GM18511 (cell line): Measurements from ENCODE around the gene FAM228B.
"Not testable (repeated sequence)": the region's sequence is repeated elsewhere in the genome, so short reads cannot be mapped to it uniquely, and the experiment has no call there.

Experiments used
- ATAC-seq: cut with Tn5 transposase; IDR thresholded peaks from one replicate; pipeline ENCODE4 v1.9.1; 2021; ENCODE audit warnings: mild to moderate bottlenecking, moderate library complexity; ENCODE audit not compliant: unreplicated experiment

Gene FAM228B

DNA sequence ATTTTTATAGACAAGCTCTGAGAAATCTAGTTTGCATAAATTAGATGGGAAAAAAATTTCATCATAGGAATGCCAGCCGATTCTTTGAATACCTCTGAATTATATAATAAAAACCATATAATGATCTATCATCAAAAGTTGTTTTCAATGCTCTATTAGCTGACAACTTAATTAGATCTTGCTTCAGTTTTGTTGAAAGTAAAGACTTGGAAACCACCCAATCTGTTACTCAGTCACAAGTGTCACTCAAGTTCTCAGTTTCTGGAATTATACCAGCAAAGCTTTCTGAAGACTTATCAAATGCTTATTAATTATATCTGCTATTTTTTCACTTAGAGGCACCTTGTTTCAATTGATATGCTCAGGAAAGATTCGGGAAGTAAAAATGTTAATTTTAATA, 21.3 kb upstream of the FAM228B start:
- no peak for ATAC-seq

DNA sequence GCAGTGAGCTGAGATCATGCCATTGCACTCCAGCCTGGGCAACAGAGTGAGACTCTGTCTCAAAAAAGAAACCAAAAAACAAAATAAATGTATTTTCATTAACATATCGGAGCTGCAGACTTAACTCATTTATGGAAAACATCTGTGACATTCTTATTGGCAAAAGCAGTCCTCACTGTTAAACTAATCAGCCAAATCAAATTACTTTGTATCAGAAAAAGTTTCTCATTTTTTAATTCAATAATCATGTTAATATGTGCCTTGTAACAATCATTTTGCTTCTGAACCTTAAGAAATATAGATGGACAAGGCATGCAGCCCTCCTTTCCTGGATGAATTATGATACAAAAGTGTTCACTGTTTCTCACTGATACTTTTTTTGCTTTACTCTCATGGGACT, 20.6 kb upstream of the FAM228B start:
- ATAC-seq, result no peak

DNA sequence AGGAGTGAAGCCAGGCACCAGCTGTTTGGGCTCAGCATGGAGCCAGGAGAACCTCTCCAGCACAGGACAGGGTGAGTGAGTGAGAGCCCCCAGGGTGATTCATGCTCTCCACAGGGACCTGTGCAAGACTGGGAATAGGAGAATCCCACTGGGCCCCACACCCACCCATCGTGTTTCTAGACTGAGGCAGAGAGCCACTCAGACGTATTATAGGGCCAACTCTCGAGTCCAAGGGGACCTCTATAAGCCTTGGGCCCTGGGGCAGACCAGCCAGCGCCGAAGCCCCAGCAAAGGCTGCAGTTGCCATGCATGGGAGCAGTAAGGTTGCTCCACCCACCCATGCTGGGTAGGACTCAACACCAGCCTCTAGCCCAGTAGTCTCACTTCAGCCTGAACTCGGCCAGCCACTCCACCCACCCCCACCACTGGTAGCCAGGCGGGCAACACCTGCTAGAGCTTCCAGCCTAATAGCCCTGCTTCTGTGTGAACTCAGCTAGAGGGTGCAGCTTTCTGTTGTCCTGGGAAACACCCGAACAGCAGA, 19.1 kb upstream of the FAM228B start:
- ATAC-seq, result no peak

DNA sequence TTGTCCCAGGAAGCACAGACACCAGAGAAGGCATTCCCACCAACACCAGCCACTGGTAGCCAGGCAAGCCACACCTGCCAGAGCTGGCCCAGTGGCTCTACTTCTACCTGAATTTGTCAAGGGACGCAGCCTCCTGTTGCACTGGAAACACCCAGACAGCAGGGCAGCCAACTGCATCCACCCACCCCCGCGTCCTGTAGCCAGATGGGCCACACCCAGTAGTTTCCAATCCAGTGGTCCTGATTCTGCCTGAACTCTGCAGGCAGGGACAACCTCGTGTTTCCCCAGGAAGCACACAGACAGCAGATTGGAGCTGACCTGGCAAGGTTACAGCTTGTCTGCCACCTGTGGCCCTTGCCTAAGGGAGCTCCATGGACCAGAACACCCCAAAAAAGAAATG, 18.4 kb upstream of the FAM228B start:
- ATAC-seq, result no peak

DNA sequence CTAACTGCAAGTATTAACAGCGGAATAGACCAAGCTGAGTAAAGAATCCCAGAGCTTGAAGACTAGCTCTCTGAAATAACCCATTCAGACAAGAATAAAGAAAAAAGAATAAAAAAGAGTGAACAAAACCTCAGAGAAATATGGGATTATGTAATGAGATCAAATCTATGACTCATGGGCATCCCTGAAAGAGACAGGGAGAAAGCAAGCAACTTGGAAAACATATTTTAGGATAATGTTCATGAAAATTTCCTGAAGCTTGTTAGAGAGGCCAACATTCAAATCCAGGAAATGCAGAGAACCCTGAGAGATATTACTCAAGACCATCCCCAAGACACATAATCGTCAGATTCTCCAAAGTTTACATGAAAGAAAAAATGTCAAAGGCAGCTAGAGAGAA, 17.5 kb upstream of the FAM228B start:
- ATAC-seq, result no peak

DNA sequence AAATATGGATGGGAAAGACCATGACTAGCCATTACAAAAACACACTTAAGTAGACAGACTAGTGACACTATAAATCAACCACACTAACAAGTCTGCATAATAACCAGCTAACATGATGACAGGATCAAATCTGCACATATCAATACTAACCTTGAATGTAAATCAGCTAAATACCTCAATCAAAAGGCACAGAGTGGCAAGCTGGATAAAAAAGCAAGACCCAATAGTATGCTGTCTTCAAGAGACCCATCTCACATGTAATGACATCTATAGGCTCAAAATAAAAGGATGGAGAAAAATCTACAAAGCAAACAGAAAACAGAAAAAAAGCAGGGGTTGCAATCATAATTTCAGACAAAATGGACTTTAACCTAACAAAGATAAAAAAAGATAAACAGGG, 16.5 kb upstream of the FAM228B start:
- ATAC-seq, result no peak

DNA sequence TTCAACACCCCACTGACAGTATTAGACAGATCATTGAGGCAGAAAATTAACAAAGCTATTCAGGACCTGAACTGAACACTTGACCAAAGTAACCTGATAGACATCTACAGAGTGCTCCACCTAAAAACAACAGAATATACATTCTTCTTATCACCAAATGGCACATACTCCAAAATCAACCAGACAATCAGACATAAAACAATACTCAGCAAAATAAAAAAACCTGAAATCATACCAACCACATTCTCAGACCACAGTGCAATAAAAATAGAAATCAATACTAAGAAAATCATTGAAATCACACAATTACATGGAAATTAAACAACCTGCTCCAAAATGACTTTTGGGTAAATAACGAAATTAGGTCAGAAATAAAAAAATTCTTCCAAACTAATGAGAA, 15.9 kb upstream of the FAM228B start:
- ATAC-seq, result no peak

DNA sequence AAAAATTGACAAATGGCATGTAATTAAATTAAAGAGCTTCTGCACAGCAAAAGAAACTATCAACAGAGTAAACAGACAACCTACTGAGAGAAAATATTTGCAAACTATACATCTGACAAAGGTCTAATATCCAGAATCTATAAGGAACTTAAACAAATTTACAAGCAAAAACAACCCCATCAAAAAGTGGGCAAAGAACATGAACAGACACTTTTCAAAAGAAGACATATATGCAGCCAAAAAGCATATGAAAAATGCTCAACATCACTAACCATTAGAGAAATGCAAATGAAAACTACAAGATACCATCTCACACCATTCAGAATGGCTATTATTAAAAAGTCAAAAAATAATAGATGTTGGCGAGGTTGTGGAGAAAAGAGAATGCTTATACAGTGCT, 13.8 kb upstream of the FAM228B start:
- not testable (repeated sequence) for ATAC-seq

DNA sequence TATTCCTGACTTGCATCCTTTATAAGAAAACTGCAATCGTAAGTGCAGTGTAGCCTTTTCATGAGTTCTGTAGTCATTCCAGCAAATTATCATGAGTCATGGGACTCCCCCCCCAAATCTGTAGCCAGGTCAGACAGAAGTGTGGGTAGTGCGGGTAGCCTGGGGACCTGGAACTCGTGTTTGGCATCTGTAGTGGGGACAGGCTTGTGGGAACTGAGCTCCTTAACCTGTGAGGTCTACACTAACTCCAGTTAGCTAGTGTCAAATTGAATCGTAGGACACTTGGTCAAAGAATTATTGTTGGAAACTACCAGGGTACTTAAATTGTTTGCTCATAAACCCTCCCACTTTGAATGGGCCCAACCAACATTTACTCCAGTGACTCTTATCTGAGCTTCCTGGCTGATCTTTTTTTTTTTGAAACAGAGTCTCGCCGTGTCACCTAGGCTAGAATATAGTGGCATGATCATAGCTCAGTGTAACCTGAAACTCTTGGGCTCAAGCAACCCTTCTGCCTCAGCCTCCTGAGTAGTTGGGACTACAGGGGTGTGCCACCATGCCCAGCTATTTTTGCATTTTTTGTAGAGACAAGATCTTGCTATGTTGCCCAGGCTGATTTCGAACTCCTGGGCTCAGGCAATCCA, 12.5 kb upstream of the FAM228B start:
- no peak for ATAC-seq

DNA sequence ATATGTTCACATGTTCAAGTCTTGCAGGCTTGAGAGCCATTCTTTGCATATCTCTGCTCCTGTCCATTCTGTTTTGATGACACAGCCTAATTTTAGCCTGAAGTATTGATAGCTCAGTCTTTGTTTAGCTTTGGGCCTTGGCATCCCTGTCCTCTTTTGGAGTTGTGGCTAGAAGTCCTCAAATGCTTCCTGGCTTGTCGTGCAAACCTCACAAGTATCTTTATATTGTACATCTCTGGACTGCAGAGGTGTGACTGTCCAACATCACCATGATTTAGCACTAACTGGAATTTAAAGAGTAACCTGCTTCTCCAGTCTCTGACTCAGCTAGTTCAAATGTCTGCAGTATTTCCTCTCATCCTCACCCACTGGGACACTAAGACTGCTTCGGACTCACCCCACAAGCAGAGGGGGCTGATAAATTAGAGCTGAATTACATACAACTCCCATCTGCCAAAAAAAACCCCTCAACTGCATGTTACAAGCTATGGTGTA, 11.8 kb upstream of the FAM228B start:
- no peak for ATAC-seq

DNA sequence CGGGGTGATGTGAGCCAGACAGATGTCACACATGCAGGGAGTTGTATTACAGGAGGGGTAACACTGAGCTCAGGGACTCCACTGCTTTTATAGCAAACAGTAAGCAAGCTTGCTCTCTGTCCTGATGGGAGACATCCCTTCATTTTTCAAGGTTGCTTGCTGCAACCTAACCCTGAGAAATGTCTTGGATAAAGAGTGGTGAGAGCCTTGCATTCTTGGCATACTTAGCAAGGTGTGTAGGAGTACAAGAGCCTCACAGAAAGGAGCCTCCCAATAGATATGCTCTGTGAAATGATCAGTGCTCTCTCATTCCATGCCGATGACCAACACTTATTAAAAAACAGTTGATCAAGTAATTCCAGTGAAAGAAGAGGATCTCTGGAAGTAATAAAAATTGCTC, 8.2 kb upstream of the FAM228B start:
- no peak for ATAC-seq

DNA sequence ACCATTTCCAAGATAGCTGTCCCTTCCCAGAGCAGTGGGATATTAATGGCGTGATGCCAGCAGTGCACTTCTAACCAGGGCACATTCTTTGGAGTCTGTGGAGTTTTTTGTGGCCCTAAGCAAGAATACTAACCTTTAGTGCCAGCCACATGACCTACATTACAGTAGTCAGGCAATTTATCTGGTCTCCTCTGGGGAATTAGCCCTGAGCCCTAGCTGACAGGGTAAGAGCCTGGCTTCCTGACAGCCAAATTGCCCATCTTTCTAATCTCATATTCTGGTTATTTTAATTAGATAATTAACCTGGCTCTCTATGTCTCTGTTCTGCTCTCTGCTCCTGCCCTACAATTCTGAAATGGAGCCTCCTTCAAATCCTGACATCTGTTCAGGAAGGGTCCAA, 5.4 kb upstream of the FAM228B start:
- ATAC-seq, result no peak

DNA sequence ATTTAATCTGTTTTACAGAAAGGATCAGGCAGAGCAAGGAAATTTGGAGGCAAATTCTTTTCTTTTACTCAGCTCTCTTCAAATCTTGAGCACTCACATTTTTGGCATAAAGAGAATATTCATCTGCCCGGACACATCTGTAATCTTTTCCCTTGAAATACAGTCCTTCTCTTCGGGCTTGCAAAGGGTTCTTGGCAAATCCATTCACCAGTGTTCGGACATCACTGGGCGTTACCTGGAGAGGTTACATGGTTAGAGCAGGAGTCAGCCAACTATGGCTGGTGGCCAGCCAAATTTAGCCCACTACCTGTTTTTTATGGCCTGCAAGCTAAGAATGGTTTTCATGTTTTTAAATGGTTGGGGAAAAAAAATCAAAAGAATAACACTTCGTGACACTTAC, 2.2 kb upstream of the FAM228B start:
- no peak for ATAC-seq

DNA sequence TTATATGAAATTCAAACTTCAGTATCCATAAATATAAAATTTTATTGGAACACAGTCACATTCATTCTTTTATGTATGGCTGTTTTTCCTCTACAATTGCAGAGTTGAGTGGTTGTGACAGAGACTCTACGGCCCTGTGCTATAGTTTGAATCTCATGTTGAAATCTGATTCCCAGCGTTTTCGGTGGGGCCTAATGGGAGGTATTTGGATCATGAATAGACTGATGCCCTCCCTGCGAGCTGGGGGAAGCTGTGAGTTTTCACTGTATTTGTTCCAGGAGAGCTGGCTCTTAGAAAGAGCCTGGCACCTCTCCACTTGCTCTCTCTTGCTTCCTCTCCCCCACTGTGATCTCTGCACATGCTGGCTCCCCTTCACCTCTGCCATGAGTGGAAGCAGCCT, 1.8 kb upstream of the FAM228B start:
- no peak for ATAC-seq

DNA sequence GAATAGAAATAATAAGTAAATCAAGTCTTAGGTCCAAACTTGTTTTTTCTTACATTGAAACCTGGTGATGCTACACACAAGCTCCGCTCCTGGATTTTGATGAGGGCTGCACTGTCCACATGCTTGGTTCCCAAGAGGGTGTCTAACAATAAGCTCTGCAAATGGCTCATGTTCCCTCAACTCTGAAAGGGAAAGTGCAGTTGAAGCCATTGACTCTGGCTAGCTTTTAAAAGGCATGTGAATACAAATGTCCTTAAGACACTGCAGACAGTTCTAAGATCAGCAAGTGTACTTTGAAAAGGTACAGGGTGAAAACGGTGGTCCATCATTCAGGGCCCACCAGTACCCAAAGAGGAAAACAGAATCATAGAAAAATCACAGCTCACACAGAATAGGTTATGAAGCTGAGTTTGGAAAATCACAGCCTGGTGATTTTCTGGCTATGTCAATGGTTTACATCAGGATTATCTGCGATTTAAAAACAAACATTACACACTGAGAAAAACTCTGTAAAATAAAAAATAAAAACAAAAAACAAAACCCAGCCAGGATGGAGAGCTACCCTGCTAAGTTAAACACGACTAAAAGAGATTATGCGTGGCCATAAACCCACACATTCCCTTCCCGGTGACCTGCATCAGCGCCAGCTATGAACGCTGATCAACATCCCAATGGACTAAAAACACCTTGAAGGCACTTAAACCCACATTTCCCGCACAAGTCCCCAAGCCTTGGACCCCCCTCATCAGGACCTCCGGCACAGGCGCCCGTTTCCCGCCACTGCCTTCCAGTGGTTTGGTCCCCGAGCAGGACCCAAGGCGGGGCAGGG, 689 bp upstream of the FAM228B start:
- ATAC-seq, result no peak

DNA sequence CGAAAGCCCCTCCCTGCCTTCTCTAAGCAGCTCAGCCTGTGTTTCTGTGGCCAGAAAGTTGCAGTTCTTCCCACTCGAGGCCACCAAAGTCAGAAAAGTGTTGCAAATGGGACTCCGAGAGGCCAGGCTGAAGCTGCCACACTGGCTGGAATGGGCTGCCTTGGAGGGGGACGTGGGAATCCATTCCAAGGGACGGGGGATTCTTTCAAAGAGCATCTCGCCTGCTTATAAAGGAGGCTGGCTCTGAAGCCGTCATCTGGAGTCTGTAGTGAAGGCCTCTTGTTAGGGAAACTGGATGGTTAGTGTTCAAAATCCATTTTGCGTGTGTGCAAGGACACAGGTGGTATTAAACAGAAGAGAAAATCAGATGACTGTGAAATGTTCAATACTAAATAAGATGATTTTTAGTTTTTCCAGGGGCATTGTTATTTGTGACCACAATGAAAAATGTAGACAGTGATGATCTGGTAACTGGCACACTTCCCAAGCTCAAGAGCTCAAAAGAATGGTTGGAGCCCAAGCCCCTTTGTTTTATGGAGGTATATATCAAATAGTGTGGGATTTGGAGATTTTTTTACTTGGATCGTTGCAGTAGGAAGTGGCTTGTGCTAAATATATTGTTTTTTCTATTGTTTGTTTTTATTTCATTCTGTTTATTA, 782 bp downstream of the FAM228B start:
- peak; percentile 15 for ATAC-seq

DNA sequence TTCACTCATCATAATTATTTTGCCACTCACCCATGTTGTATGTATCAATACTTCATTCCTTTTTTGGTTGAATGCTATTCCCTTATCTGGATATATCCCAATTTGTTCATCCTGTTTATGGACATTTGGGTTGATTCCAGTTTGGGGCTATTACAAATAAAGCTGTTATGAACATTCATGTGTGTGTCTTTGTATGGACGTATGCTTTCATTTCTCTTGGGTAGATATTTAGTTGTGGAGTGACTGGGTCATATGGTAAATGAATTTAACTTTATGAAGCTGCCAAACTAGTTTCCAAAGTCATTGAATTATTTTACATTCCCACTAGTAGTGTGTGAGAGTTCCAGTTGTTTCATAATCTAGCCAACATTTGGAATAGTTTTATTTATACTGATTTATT, 2.7 kb downstream of the FAM228B start:
- no peak for ATAC-seq

DNA sequence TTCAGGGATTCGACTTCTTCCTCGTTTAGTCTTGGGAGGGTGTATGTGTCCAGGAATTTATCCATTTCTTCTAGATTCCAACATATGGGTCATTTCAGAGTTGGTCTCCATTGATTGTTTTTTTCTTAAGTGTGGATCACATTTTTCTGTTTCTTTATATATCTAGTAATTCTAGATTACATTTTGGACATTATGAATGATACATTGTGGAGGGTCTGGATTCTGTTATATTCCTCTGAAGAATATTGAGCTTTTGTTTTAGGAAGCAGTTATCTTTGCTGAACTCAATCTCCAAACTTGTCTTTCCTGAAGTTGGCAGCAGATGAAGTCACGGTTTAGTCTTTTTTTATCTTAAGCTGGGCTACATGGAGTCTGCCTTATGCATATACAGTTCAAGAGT, 9.3 kb downstream of the FAM228B start:
- ATAC-seq, result no peak

DNA sequence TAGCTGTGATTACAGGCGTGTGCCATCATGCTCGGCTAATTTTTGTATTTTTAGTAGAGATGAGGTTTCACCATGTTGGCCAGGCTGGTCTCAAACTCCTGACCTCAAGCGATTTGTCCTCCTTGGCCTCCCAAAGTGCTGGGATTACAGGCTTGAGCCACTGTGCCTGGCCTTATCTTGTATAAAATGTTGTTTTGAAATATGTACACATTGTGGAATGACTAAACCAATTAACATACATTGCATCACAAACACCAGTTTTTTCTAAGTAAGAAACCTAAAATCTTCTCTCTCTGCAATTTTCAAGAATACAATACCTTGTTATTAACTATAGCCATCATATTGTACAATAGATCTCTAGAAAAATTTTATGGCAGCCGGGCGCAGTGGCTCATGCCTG, 17.0 kb downstream of the FAM228B start:
- ATAC-seq, result not testable (repeated sequence)

DNA sequence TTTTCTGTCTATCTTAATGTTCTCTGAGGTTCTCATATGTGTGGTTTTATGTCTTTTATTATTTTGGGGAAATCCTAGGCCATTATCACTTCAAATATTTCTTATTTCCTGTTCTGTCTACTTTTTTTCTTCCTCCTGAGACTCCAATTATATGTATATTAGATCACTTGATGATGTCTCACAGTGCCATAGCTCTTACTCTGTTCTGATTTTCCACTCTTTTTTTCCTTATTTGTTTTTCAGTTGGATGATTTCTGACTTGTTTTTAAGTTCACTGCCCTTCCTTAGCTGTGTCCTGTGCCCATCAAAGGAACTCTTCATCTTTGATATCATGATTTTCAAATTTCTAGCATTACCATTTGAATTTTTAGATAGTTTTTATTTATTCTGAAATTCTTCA, 24.1 kb downstream of the FAM228B start:
- no peak for ATAC-seq

DNA sequence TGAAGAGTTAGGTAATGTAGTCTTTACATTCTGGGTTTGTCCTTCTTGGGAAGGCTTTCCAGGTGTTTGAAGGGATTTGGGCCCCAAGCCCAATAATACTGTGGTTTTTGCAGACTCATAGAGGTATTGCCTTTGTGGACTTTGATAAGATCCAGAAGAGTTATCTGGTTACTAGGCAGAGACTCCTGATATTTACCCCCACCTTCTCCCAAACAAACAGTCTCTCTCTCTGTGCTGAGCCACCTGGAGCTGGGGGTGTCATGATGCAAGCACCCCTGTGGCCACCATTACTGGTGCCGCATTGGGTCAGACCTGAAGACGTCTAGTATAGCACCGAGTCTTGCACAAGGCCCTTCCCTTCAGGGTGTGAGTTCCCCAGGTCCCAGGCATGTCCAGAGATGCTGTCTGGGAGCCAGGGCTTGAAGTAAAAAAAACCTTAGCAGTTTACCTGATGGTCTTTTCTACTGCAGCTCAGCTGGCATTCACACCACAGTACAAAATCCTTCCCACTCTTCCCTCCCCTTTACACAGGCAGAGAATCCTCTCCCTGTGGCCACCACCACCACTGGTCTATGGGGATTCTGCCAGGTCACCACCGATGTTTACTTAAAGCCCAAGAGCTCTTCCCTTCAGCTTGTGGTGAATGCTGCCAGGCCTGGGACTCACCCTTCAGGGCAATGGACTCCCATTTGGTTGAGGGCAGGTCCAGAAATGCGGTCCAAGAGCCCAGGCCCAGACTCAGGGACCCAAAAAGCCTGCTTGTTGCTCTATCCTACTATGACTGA, 29.3 kb downstream of the FAM228B start:
- ATAC-seq, result no peak
